Measurements from ENCODE around the gene ATXN7.

- TF ChIP-seq CTCF (IDR thresholded peaks at IDR 0.05) (no peak), POLR2A (IDR thresholded peaks at IDR 0.05) (no peak)
Observed at GRCh38 chr3:63986831-63987230, 123.2 kb downstream of the ATXN7 start.

Data from esophagus squamous epithelium (tissue), 4 donors.